GM10266 (cell line): ENCODE results near the gene RHPN2.
"Not testable (repeated sequence)": the region's sequence is repeated elsewhere in the genome, so short reads cannot be mapped to it uniquely, and the experiment has no call there.

Experiments used
- DNase-seq: peaks from one replicate; pipeline ENCODE4 v3.0.0; 2012; ENCODE audit errors: extremely low spot score
- TF ChIP-seq, protein P1 (sequence below): IDR thresholded peaks from 2 replicates; pipeline ENCODE4 v1.5.1; 2012; ENCODE audit warnings: mild to moderate bottlenecking, low read depth; ENCODE audit not compliant: control insufficient read depth, insufficient read depth; ENCODE audit errors: missing control alignments

RHPN2 gene

DNA sequence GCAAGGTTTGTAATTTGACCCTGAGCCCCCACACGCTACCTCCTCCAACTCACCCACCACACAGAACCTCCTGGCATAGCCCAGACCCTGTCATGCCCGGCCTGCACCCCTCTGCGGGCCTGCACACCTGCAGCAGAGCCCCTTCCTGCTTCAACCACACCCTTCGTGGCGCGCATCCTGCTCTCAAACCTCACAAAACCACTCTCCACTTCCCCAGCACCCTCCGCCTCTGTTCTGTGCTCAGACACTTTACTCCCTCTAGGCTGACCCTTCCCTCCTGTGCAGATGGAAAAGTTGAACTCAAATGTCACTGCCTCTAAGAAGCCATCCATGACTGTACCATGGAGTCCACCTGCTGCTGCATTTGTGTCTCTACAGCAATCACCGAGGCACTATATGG is 64.2 kb downstream of the RHPN2 start:
- DNase-seq = no peak
- TF ChIP-seq, protein P1, sequence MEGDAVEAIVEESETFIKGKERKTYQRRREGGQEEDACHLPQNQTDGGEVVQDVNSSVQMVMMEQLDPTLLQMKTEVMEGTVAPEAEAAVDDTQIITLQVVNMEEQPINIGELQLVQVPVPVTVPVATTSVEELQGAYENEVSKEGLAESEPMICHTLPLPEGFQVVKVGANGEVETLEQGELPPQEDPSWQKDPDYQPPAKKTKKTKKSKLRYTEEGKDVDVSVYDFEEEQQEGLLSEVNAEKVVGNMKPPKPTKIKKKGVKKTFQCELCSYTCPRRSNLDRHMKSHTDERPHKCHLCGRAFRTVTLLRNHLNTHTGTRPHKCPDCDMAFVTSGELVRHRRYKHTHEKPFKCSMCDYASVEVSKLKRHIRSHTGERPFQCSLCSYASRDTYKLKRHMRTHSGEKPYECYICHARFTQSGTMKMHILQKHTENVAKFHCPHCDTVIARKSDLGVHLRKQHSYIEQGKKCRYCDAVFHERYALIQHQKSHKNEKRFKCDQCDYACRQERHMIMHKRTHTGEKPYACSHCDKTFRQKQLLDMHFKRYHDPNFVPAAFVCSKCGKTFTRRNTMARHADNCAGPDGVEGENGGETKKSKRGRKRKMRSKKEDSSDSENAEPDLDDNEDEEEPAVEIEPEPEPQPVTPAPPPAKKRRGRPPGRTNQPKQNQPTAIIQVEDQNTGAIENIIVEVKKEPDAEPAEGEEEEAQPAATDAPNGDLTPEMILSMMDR = no peak

DNA sequence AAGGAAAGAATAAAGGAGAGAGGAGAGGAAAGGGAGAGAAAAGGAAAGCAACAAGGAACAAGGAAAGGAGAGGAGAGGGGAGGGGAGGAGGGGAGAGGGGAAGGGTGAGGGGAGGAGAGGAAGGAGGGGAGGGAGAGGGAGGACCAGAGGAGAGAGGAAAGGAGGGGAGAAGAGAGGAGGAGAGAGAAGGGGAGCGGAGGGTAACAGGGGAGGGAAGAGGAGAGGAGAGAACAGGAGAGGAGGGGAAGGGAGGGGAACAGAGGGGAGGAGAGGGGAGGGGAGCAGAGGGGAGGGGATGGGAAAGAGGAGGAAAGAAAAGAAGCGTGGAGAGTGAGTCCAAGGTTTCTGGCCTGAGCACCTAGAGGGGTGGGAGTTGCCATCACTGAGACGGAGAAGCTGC is 66.0 kb downstream of the RHPN2 start:
- DNase-seq = no peak
- TF ChIP-seq, protein P1 = no peak

DNA sequence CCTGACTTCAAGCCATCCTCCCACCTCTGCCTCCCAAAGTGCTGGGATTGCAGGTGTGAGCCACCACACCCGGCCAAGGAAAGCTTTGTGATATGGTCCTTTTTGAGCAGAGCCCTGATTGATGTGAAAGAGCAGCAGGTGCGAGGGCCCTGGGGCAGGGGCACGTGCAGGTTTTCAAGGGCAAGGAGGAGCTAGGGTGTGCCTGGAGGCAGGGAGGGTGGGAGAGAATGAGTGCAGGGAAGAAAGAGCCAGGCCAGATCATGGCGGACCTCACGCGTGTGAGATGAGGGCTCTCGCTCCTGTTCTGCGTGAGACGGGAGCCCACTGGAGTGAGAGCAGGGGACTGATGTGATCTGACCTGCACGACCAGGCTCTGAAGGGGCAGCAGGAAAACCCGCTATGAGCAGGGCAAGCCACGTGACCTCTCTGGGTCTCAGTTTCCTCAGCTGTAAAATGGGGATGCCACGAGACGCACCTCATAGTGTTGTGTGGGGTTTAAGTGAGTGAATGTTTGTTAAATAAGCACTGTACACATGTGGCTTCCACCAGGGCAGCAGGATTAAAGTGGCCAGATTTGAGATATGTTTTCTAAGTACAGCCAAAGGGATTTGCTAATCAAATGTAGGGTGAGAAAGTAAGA is 66.9 kb downstream of the RHPN2 start:
- TF ChIP-seq, protein P1 = no peak
- no peak for DNase-seq

DNA sequence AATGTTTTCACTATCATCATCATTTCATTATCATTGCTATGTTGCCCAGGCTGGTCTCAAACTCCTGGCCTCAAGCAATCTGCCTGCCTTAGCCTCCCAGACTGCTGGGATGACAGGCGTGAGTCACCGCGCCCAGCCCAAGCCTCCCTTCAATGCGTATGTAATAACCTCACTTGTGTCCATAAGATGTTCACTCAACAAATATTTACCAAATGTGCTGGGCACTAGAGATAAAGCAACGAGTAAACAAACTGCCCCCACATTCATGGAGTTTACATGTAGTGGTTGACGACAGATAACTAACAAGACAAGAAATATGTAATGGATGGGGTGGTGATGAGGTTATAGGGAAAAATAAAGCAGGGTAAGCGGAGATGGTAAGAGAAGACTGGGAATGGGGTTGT is 67.6 kb downstream of the RHPN2 start:
- not testable (repeated sequence) for DNase-seq

DNA sequence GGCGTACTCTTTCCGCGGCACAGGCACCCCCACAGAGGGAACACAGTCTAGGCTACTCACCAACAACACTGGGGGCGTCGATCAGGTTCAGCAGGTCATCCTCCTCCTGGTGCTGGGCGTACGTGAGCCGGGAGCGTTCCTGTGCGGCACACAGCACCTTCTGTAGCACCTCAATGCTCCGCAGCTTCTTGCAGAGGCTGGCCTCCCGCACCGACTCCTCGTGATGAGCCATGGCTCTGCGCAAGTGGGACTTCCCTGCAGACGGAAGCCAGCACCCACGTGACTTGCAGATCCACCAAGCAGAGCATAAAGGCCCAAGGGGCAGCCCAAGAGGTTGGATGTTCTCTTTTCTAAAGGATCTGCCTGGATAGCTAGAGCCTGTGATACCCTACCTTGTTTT is 68.7 kb downstream of the RHPN2 start:
- DNase-seq = not testable (repeated sequence)

DNA sequence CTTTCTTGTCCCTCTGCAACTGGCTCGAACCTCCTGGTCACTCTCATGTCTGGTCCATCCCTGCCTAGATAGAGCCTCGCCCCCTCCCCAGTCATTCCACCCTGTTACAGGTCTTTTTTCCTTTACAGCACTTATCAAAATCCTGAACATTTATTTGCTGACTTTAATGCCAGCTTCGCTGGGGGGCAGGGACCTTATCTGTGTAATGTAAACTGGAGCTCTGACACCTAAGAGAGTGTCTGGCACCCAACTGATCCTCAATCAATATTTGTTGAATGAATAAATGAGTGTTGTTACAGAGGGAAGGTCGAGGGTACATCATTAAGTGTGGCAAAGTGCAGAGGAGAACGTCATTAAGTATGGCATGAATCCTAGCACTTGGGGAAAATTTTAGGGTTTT is 76.0 kb downstream of the RHPN2 start:
- DNase-seq = no peak
- TF ChIP-seq, protein P1 = no peak

DNA sequence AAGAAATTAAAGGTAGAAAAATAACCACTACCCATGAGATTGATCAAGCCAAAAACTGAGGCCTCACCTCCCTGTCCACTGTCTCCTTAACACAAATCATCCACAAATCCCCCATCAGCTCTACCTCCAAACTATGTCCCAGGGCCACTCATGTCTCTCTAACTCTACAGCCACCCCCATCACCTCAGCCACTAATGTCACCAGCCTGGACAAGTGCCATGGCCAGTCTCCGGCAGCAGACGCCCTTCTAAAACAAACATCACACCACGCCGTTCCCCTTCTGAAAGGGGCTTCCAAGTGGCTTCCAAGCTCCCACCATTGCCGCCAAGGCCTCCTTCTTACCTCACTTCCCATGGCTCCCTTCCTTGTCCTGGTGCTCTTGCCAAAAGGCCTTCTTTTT is 76.4 kb downstream of the RHPN2 start:
- not testable (repeated sequence) for DNase-seq

DNA sequence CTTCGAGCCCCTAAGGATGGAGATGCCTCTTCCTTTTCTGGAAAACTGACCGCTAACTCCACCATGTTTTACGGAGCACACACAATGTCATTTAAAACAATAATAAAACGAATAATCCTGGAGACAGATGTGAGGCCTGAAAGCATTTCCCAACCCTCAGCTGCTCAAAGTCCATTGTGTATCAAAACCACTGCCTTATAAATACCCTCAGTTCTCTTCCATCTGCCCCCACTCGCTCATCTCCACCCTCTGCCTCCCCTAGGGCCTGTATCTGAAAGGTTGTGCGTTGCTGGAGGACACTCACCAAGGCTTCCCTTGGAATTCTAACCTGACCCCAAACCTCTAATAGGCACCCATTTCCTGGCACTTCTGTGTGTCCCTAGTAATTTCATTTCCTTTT is 82.2 kb downstream of the RHPN2 start:
- not testable (repeated sequence) for DNase-seq

DNA sequence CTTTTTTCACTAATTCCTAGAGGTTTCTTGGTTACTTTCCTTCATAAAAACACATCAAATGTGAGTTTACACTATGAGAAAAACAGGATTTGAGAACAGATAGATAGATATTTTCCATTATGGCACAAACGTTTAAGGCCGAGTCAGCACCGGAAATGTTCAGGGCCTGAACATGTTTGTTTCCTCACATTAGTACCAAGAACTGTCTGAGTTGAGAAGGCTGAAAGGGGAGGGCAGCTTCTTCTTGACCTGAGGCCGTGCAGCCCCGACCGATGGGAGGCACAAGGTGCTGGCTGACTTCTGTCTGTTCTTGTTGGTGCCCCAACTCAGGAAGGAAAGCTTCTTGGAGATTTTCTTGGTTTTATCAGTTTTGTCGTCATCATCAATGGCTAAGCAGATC is 84.9 kb downstream of the RHPN2 start:
- not testable (repeated sequence) for DNase-seq

DNA sequence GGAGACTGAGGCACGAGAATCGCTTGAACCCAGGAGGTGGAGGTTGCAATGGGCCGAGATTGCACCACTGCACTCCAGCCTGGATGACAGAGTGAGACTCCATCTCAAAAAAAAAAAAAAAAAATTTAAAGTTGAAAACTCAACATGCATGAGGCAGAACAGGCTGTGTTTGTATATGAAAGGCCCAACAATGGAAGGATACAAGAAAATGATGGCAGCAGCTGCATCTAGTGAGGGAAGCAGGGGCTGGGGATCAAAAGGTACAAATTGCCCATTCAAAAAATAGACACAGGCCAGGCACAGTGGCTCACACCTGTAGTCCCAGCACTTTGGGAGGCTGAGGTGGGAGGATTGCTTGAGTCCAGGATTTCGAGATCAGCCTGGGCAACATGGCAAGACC is 86.9 kb downstream of the RHPN2 start:
- DNase-seq = not testable (repeated sequence)

DNA sequence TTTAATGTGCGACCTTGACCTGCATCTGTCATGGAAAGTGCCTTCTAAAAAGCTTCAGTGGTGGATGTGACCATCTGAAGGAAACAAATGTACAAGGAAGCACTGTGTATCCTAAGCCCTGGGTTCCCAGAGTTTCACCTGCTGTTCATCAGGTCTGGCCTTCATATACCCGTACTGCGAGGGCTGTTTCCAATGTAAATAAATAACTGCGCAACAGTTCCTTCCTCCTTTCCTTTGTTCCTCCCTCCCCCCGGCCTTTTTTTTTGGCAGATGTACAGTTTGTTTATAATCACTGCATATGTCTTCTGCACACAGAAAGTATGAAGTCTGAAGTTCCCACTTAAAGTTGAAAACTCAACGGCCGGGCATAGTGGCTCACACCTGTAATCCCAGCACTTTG is 87.4 kb downstream of the RHPN2 start:
- TF ChIP-seq, protein P1 = no peak
- no peak for DNase-seq
